ENCODE data around the gene IL5. TPM values are rescaled to one million over a fixed set of nuclear protein-coding genes. Genes with fewer than 3 reads are reported as not detected.
"Not testable (repeated sequence)": the region's sequence is repeated elsewhere in the genome, so short reads cannot be mapped to it uniquely, and the experiment has no call there.

IL5 gene
- total and polyA plus RNA-seq, 7 experiments from 2014 or later = 1.2 TPM; not detected in 6

GRCh38 chr5:132556763-132557477 is 13.6 kb upstream of the IL5 start, which contains the start of gene RAD50:
Gene RAD50 (plus strand): TSS chr5:132556977. CDS start chr5:132557325, 348 bp downstream.
- Histone ChIP-seq H3K4me3 (ENCODE audit: low read length) (peak within 1 kb of the TSS; percentile 78), H3K27me3 (ENCODE audit: control insufficient read depth in 2 of 2, insufficient read depth in 2 of 2, low read length in 2 of 2) (no peaks in the 10 kb centered on the region), H3K27ac (ENCODE audit: low read depth, low read length) (peak within 1 kb of the TSS; percentile 76), H3K36me3 (ENCODE audit: control insufficient read depth in 2 of 3, insufficient read depth in 3 of 3, low read length in 3 of 3) (peaks cover 0 to 6% (median 0%) of the 10 kb centered on the region in 3 experiments), H3K9me3 (ENCODE audit: control insufficient read depth in 2 of 3, low read length in 3 of 3) (no peaks in the 10 kb centered on the region), H3K4me1 (ENCODE audit: control insufficient read depth in 2 of 2, insufficient read depth in 2 of 2, low read length in 2 of 2) (peaks cover 5 to 14% of the 10 kb centered on the region in 2 donors)
- ATAC-seq = peak; percentile 97
- intact Hi-C loops (cut with micrococcal nuclease) = loop anchor here (1.0 to 10.0 kb wide), 12 partner anchors 31 to 498 kb away; partner anchors contain the start of genes AFF4 (in 2 of the 2), GDF9 (in 2 of the 2), HSPA4 (in 2 of the 2) and KIF3A (in 2 of the 2)
- H3K4me3 Mint-ChIP-seq = peak within 1 kb of the TSS; percentile 90 to 99 (median 96)
- no peaks in the 10 kb centered on the region for H3K27me3 Mint-ChIP-seq
- CTCF ChIA-PET = interaction anchor here (1.0 kb wide), 1 partner anchor 407 kb away, joined by 3 read pairs; no protein-coding TSS in a partner anchor
- POLR2A ChIA-PET = interaction anchor here (1.0 to 1.7 kb wide), 13 partner anchors 10 to 495 kb away, joined by 3 to 6 read pairs (median 4); partner anchors contain the start of genes CCNI2, HSPA4, KIF3A and SLC22A5
- peaks cover 0 to 8% (median 3%) of the 10 kb centered on the region in 11 donors for H3K9me3 Mint-ChIP-seq
- peaks cover 10 to 37% (median 29%) of the 10 kb centered on the region in 7 donors for H3K4me1 Mint-ChIP-seq
- peak; percentile 81 to 92 (median 90) for DNase-seq
- H3K36me3 Mint-ChIP-seq = peaks cover 0 to 10% (median 4%) of the 10 kb centered on the region in 5 donors
- peak within 1 kb of the TSS; percentile 90 to 98 (median 97) for H3K27ac Mint-ChIP-seq

- CTCF ChIA-PET = interaction anchor here (1.0 kb wide), 1 partner anchor 408 kb away, joined by 3 read pairs; no protein-coding TSS in a partner anchor
- Mint-ChIP-seq H3K9me3 (peaks cover 0 to 8% (median 3%) of the 10 kb centered on the region in 11 donors), H3K4me3 (peak overlapping the region; percentile 90 to 99 (median 96)), H3K27me3 (no peaks in the 10 kb centered on the region), H3K4me1 (peaks cover 10 to 37% (median 29%) of the 10 kb centered on the region in 7 donors), H3K27ac (peak overlapping the region; percentile 90 to 98 (median 97)), H3K36me3 (peaks cover 0 to 10% (median 4%) of the 10 kb centered on the region in 5 donors)
- no peaks in the 10 kb centered on the region for H3K9me3 ChIP-seq (ENCODE audit: control insufficient read depth in 2 of 3, low read length in 3 of 3)
- POLR2A ChIA-PET = interaction anchor here (1.0 to 1.7 kb wide), 13 partner anchors 9 to 496 kb away, joined by 3 to 6 read pairs (median 4); partner anchors contain the start of genes CCNI2, HSPA4, KIF3A and SLC22A5
- H3K27ac ChIP-seq (ENCODE audit: low read depth, low read length) = peak overlapping the region; percentile 76
- H3K4me3 ChIP-seq (ENCODE audit: low read length) = peak overlapping the region; percentile 78
- no peaks in the 10 kb centered on the region for H3K27me3 ChIP-seq (ENCODE audit: control insufficient read depth in 2 of 2, insufficient read depth in 2 of 2, low read length in 2 of 2)
- H3K36me3 ChIP-seq (ENCODE audit: control insufficient read depth in 2 of 3, insufficient read depth in 3 of 3, low read length in 3 of 3) = no peaks in the 10 kb centered on the region
- intact Hi-C loops (cut with micrococcal nuclease) = loop anchor here (1.0 to 10.0 kb wide), 12 partner anchors 30 to 499 kb away; partner anchors contain the start of genes AFF4 (in 2 of the 2), GDF9 (in 2 of the 2), HSPA4 (in 2 of the 2) and KIF3A (in 2 of the 2)
- DNase-seq = peak in 1 of 9 donors; percentile 2
- peaks cover 5 to 9% of the 10 kb centered on the region in 2 donors for H3K4me1 ChIP-seq (ENCODE audit: control insufficient read depth in 2 of 2, insufficient read depth in 2 of 2, low read length in 2 of 2)
- ATAC-seq = no peak
Measured at GRCh38 chr5:132556153-132556762, 12.9 kb upstream of the IL5 start.

GRCh38 chr5:132549576-132549975 is 6.3 kb upstream of the IL5 start:
- H3K4me1 ChIP-seq (ENCODE audit: control insufficient read depth in 2 of 2, insufficient read depth in 2 of 2, low read length in 2 of 2) = no peaks in the 10 kb centered on the region
- H3K4me1 Mint-ChIP-seq = peaks cover 0 to 23% (median 0%) of the 10 kb centered on the region in 7 donors
- no peak for DNase-seq
- H3K36me3 Mint-ChIP-seq = no peaks in the 10 kb centered on the region
- H3K27ac Mint-ChIP-seq = no peak overlapping the region
- no peaks in the 10 kb centered on the region for H3K9me3 Mint-ChIP-seq
- intact Hi-C loops (cut with micrococcal nuclease) = no loop called here
- CTCF ChIA-PET = no interaction called here
- no peak for ATAC-seq
- H3K27me3 ChIP-seq (ENCODE audit: control insufficient read depth in 2 of 2, insufficient read depth in 2 of 2, low read length in 2 of 2) = no peaks in the 10 kb centered on the region
- peaks cover 0 to 4% (median 0%) of the 10 kb centered on the region in 5 donors for H3K27me3 Mint-ChIP-seq
- H3K36me3 ChIP-seq (ENCODE audit: control insufficient read depth in 2 of 3, insufficient read depth in 3 of 3, low read length in 3 of 3) = no peaks in the 10 kb centered on the region
- no peak overlapping the region for H3K27ac ChIP-seq (ENCODE audit: low read depth, low read length)
- no peak overlapping the region for H3K4me3 ChIP-seq (ENCODE audit: low read length)
- POLR2A ChIA-PET = no interaction called here
- H3K9me3 ChIP-seq (ENCODE audit: control insufficient read depth in 2 of 3, low read length in 3 of 3) = no peaks in the 10 kb centered on the region
- no peak overlapping the region for H3K4me3 Mint-ChIP-seq

GRCh38 chr5:132548834-132549233 is 5.5 kb upstream of the IL5 start:
- intact Hi-C loops (cut with micrococcal nuclease); H3K36me3 Mint-ChIP-seq; CTCF ChIA-PET: not testable (repeated sequence)

GRCh38 chr5:132547269-132547668 is 3.9 kb upstream of the IL5 start:
- ATAC-seq (no peak), DNase-seq (no peak)
- Mint-ChIP-seq H3K4me3 (no peak overlapping the region), H3K9me3 (no peaks in the 10 kb centered on the region), H3K36me3 (no peaks in the 10 kb centered on the region), H3K27ac (no peak overlapping the region), H3K4me1 (peaks cover 0 to 33% (median 0%) of the 10 kb centered on the region in 7 donors), H3K27me3 (peaks cover 0 to 4% (median 0%) of the 10 kb centered on the region in 5 donors)
- H3K27ac ChIP-seq (ENCODE audit: low read depth, low read length) = no peak overlapping the region
- POLR2A ChIA-PET = interaction anchor here (1.2 kb wide), 1 partner anchor 9 kb away, joined by 3 read pairs; the partner anchor contains the start of gene RAD50
- H3K36me3 ChIP-seq (ENCODE audit: control insufficient read depth in 2 of 3, insufficient read depth in 3 of 3, low read length in 3 of 3) = no peaks in the 10 kb centered on the region
- no peaks in the 10 kb centered on the region for H3K27me3 ChIP-seq (ENCODE audit: control insufficient read depth in 2 of 2, insufficient read depth in 2 of 2, low read length in 2 of 2)
- H3K4me3 ChIP-seq (ENCODE audit: low read length) = no peak overlapping the region
- CTCF ChIA-PET = no interaction called here
- H3K9me3 ChIP-seq (ENCODE audit: control insufficient read depth in 2 of 3, low read length in 3 of 3) = no peaks in the 10 kb centered on the region
- intact Hi-C loops (cut with micrococcal nuclease) = no loop called here
- H3K4me1 ChIP-seq (ENCODE audit: control insufficient read depth in 2 of 2, insufficient read depth in 2 of 2, low read length in 2 of 2) = no peaks in the 10 kb centered on the region

More at GRCh38 chr5:132548834-132549233, 5.5 kb upstream of the IL5 start:
- H3K27ac Mint-ChIP-seq; H3K36me3 ChIP-seq (ENCODE audit: control insufficient read depth in 2 of 3, insufficient read depth in 3 of 3, low read length in 3 of 3); ATAC-seq; H3K27ac ChIP-seq (ENCODE audit: low read depth, low read length); POLR2A ChIA-PET; H3K4me1 ChIP-seq (ENCODE audit: control insufficient read depth in 2 of 2, insufficient read depth in 2 of 2, low read length in 2 of 2); H3K9me3 Mint-ChIP-seq; H3K27me3 ChIP-seq (ENCODE audit: control insufficient read depth in 2 of 2, insufficient read depth in 2 of 2, low read length in 2 of 2); H3K4me3 ChIP-seq (ENCODE audit: low read length); DNase-seq; H3K27me3 Mint-ChIP-seq; H3K9me3 ChIP-seq (ENCODE audit: control insufficient read depth in 2 of 3, low read length in 3 of 3); H3K4me3 Mint-ChIP-seq: not testable (repeated sequence)
- peaks cover 0 to 31% (median 0%) of the 10 kb centered on the region in 7 donors for H3K4me1 Mint-ChIP-seq

- intact Hi-C loops (cut with micrococcal nuclease) = no loop called here
- POLR2A ChIA-PET = interaction anchor here (1.0 kb wide), 1 partner anchor 11 kb away, joined by 4 read pairs; the partner anchor contains the start of gene RAD50
Measured at GRCh38 chr5:132546108-132546507, 2.8 kb upstream of the IL5 start.

More at GRCh38 chr5:132546108-132546507, 2.8 kb upstream of the IL5 start:
- H3K36me3 ChIP-seq (ENCODE audit: control insufficient read depth in 2 of 3, insufficient read depth in 3 of 3, low read length in 3 of 3) = no peaks in the 10 kb centered on the region
- no peaks in the 10 kb centered on the region for H3K9me3 ChIP-seq (ENCODE audit: control insufficient read depth in 2 of 3, low read length in 3 of 3)
- DNase-seq (peak in 1 of 9 donors; percentile 60), ATAC-seq (no peak)
- H3K9me3 Mint-ChIP-seq = no peaks in the 10 kb centered on the region
- no peak overlapping the region for H3K27ac ChIP-seq (ENCODE audit: low read depth, low read length)
- H3K4me1 Mint-ChIP-seq = peaks cover 0 to 33% (median 0%) of the 10 kb centered on the region in 7 donors
- peaks cover 0 to 1% (median 0%) of the 10 kb centered on the region in 5 donors for H3K36me3 Mint-ChIP-seq
- H3K27me3 Mint-ChIP-seq = peaks cover 0 to 4% (median 0%) of the 10 kb centered on the region in 5 donors
- H3K4me3 Mint-ChIP-seq = no peak overlapping the region
- no peak overlapping the region for H3K27ac Mint-ChIP-seq
- CTCF ChIA-PET = no interaction called here
- no peaks in the 10 kb centered on the region for H3K4me1 ChIP-seq (ENCODE audit: control insufficient read depth in 2 of 2, insufficient read depth in 2 of 2, low read length in 2 of 2)
- no peak overlapping the region for H3K4me3 ChIP-seq (ENCODE audit: low read length)
- no peaks in the 10 kb centered on the region for H3K27me3 ChIP-seq (ENCODE audit: control insufficient read depth in 2 of 2, insufficient read depth in 2 of 2, low read length in 2 of 2)
